OCI-LY7 (cell line): ENCODE data around the gene MDK.

Source experiments
- EZH2phosphoT487 ChIP-seq: fragments of 200-600 bp; sonication (generic); IDR thresholded peaks from 2 replicates; pipeline ENCODE4 v1.6.1; 2018; ENCODE audit warnings: low read depth, borderline replicate concordance, mild to moderate bottlenecking, mixed run types, antibody characterized with exemption, low read length, moderate library complexity, mixed read lengths
- TF ChIP-seq, protein P1 (sequence below): fragments of 200-600 bp; sonication (generic); conservative IDR thresholded peaks from 2 replicates; pipeline ENCODE4 v1.5.1; 2014; ENCODE audit warnings: mild to moderate bottlenecking, antibody characterized with exemption, low read length, moderate library complexity, mixed read lengths

- TF ChIP-seq, protein P1, sequence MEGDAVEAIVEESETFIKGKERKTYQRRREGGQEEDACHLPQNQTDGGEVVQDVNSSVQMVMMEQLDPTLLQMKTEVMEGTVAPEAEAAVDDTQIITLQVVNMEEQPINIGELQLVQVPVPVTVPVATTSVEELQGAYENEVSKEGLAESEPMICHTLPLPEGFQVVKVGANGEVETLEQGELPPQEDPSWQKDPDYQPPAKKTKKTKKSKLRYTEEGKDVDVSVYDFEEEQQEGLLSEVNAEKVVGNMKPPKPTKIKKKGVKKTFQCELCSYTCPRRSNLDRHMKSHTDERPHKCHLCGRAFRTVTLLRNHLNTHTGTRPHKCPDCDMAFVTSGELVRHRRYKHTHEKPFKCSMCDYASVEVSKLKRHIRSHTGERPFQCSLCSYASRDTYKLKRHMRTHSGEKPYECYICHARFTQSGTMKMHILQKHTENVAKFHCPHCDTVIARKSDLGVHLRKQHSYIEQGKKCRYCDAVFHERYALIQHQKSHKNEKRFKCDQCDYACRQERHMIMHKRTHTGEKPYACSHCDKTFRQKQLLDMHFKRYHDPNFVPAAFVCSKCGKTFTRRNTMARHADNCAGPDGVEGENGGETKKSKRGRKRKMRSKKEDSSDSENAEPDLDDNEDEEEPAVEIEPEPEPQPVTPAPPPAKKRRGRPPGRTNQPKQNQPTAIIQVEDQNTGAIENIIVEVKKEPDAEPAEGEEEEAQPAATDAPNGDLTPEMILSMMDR, result no peak
- TF ChIP-seq EZH2phosphoT487, result no peak
Observed at GRCh38 chr11:46418751-46419150, 37.3 kb downstream of the MDK start.
